NCI-H510A treated with DMSO at 0.1 percent for 48 hours (cell line): Measurements from ENCODE around the gene WNT3A.

Experiments used
- DNase-seq: peaks from one replicate; lab custom pipeline; 2025; lab: John Stamatoyannopoulos, UW

The WNT3A gene

DNA sequence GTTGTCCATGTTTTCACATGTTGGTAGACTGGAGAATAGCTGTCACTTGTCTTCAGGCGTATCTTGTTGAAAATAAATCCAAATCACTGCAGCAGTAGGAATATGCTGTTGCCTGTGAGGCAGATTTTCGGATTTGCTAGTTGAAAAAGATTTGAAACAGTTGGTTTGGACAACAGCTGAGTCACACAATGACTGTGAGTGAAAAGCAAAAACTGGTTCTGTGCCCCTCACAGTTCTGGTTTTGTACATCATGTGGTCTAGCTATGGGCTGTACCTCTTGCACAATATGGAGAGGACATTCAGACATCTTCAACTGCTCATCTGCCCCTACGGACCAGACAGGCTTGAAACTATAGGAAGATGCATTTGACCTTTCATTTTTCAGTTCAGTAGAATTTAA is 77.5 kb downstream of the WNT3A start:
- DNase-seq, result no peak

- no peak for DNase-seq
Measured at GRCh38 chr1:228084797-228085196, 78.0 kb downstream of the WNT3A start.

GRCh38 chr1:228085287-228085951 is 78.6 kb downstream of the WNT3A start:
- DNase-seq, result no peak

- no peak for DNase-seq
Measured at GRCh38 chr1:228087771-228088251, 81.0 kb downstream of the WNT3A start.

GRCh38 chr1:228088586-228089498 is 82.0 kb downstream of the WNT3A start:
- DNase-seq, result no peak

DNA sequence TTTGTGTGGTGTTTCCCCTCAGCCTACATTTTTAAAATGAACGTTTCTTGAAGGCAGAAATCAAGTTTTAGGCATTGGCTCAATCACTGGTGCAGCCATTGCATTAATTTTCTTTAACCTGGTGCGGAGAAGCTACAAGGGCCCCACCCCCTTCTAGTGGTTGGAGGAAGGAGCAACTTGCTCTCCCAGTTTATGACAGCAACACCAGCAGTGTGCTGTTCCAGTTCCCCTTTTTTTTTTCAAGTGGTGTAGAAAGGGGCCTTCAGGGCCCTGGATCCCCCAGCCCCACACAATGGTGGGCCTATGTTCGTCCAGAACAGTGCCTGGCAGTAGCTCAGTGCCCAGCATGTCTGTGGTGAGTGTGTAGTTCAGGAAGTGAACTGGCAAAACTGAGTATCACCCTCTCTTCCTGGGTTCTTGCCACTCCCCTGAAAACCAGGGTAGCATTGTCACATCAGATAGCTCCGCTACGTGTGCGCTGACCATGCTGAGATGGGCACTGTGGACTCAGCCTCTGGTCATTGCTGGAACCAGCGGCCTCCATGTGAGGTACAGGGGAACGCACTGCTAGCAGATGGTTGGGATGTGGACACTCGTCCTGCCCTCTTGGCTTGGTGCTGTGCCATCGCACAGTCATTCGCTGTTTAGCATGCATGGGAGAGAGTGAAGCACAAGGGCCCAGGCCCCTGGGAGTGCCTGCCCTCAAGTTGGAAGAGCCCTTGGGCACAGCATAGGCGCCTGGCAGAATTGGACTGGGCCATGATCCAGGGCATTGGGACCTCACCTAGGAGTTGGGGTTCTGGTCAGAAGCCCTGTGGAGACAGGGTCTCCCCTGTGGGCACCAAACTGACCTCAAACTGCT is 83.0 kb downstream of the WNT3A start:
- no peak for DNase-seq

- no peak for DNase-seq
Measured at GRCh38 chr1:228090613-228091081, 83.8 kb downstream of the WNT3A start.

- DNase-seq, result no peak
Measured at GRCh38 chr1:228091084-228091483, 84.3 kb downstream of the WNT3A start.

DNA sequence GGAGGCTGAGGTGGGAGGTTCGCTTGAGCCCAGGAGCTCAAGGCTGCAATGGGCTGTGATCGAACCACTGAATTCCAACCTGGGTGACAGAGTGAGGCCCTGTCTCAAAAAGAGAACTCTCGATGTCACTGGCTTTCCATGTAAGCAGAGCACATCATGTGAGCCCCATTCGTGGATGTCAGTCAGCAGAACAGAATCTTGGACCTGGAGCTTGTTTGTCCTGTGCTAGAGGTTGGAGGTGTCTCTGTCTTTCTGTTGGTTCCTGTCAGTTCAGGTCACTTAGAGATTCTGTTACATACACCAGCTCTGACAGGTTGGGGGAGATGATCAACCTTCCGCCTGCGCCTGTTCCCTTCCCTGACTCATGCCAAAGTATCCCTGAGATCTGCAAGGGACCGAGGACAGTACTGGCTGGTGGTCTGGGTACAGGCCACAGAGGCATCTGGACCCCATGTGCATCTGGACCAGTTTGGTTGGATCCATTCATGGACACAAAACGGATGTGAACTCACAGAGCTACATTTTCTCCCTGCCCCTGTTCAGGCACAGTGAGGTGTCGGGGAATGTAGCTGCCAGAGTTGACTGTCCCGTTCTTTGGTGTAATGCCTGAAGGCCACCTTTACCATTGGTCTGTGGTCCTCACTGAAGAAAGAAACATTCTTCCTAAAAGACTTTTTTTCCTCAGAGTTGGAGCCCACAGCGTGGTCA is 85.7 kb downstream of the WNT3A start:
- no peak for DNase-seq

- DNase-seq, result no peak
Measured at GRCh38 chr1:228093050-228093906, 86.5 kb downstream of the WNT3A start.

DNA sequence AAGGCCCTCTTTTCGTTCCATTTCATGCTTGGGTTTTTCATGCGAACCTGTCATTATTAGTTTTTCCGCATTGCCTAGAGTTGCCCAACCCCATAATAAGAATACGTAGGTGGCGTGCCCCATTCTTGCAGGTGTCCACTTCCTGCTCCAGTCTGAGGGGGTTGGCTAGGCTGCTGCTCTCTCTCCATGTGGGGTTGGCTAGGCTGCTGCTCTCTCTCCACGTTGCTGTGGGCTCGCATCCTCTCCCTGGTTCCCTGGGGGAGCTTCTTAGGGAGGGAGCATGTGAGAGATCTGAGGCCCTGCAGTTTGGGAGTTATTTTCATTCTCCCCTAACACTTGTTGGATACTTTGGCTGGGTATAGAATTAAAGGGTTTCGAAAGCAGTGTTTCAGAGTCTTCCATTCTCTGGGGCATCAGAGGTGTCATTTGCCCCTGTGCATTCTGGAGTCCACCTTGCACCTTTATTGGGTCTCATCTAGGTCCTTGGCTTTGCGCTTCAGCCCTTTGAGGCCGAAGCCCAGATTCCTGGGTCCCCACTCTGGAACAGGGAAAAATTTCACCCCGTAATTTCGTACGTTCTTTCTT is 87.7 kb downstream of the WNT3A start:
- DNase-seq, result no peak

DNA sequence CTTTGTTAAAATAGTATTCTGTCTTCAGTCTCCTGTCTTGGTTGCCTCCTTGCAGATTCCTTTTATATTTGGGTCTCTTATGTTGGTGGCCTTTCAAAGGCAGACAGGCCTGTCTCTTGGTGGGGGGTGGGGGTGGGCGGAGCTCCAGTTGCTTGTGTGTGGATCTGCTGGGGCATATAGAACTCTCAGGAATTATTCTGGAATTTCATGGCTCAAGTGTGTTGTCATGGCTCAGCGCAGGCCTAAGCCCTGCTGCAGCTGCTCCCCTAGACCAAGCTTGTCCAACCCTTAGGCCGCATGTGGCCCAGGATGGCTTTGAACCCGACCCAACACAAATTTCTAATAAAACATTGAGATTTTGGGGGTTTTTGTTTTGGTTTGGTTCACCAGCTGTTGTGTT is 88.4 kb downstream of the WNT3A start:
- DNase-seq, result no peak

GRCh38 chr1:228095938-228096337 is 89.1 kb downstream of the WNT3A start:
- DNase-seq, result no peak

GRCh38 chr1:228096416-228097332 is 89.9 kb downstream of the WNT3A start:
- no peak for DNase-seq

GRCh38 chr1:228097333-228098081 is 90.7 kb downstream of the WNT3A start:
- DNase-seq, result no peak

DNA sequence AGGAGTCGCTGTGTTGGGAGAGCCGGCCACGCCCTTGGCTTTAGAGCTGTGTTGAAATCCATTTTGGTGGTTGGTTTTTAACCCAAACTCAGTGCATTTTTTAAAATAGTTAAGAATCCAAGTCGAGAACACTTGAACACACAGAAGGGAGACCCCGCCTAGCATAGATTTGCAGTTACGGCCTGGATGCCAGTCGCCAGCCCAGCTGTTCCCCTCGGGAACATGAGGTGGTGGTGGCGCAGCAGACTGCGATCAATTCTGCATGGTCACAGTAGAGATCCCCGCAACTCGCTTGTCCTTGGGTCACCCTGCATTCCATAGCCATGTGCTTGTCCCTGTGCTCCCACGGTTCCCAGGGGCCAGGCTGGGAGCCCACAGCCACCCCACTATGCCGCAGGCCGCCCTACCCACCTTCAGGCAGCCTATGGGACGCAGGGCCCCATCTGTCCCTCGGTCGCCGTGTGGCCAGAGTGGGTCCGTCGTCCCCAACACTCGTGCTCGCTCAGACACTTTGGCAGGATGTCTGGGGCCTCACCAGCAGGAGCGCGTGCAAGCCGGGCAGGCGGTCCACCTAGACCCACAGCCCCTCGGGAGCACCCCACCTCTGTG is 91.6 kb downstream of the WNT3A start:
- DNase-seq, result no peak

DNA sequence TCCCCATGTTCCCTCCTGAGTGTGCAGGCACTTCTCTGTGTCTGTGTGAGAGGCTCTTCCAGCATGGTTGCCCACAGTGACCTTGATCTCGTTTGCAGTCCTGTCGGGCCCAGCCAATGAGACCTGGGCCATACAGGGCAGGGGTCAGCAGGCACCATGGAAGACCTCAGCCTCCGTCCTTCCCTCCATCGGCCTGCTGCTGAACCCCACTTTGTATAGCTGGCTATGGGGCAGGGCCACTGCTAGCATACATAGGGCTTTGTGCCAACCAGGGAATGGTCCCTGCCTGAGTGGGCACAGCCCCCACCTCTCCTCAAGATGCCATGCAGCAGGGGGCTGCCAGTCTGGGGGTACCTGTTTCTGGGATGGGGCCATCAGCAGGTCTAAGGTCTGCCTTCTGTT is 92.5 kb downstream of the WNT3A start:
- no peak for DNase-seq
